Endodermal cell (in vitro differentiated cells): ENCODE measurements around the gene CATSPERD. TPM values are rescaled to one million over a fixed set of nuclear protein-coding genes. Genes with fewer than 3 reads are reported as not detected.

Source experiments
- DNase-seq: peaks from one replicate; pipeline ENCODE4 v3.0.0-alpha.2; 2017
- H3K27ac ChIP-seq: 2 replicates; pipeline ENCODE4 v1.5.1; 2013; ENCODE audit warnings: mild to moderate bottlenecking, low read depth, low read length, moderate library complexity
- H3K27me3 ChIP-seq: 2 replicates; pipeline ENCODE4 v1.6.1; 2013; ENCODE audit warnings: mild to moderate bottlenecking, low read length, moderate library complexity; ENCODE audit not compliant: insufficient read depth, control insufficient read depth, poor library complexity, severe bottlenecking
- H3K36me3 ChIP-seq: 2 replicates; pipeline ENCODE4 v1.7.0; 2013; ENCODE audit warnings: mild to moderate bottlenecking, low read length, moderate library complexity; ENCODE audit not compliant: control insufficient read depth, insufficient read depth
- H3K4me1 ChIP-seq: one replicate; pipeline ENCODE4 v1.7.0; 2013; ENCODE audit warnings: low read length; ENCODE audit not compliant: control insufficient read depth, insufficient read depth
- H3K4me3 ChIP-seq: 2 replicates; pipeline ENCODE4 v1.5.1; 2013; ENCODE audit warnings: mild to moderate bottlenecking, low read length, moderate library complexity
- H3K9ac ChIP-seq: 2 replicates; pipeline ENCODE4 v1.6.1; 2013; ENCODE audit warnings: mild to moderate bottlenecking, low read length, moderate library complexity; ENCODE audit not compliant: poor library complexity, severe bottlenecking; ENCODE audit errors: extremely low read depth
- H3K9me3 ChIP-seq: 2 replicates; pipeline ENCODE4 v1.6.1; 2013; ENCODE audit warnings: mild to moderate bottlenecking, low read length, moderate library complexity; ENCODE audit not compliant: control insufficient read depth
- H3K27ac Mint-ChIP-seq: 2 replicates; pipeline ENCODE4 v1.8.0; 2020; ENCODE audit warnings: mixed read lengths
- H3K27me3 Mint-ChIP-seq: 2 replicates; pipeline ENCODE4 v1.8.0; 2021; ENCODE audit warnings: mild to moderate bottlenecking, mixed read lengths; ENCODE audit not compliant: insufficient read depth
- H3K36me3 Mint-ChIP-seq: 2 replicates; pipeline ENCODE4 v1.8.0; 2020; ENCODE audit warnings: low read depth, mixed read lengths
- H3K4me1 Mint-ChIP-seq: 2 replicates; pipeline ENCODE4 v1.8.0; 2020; ENCODE audit warnings: mixed read lengths
- H3K4me3 Mint-ChIP-seq: 2 replicates; pipeline ENCODE4 v1.8.0; 2020; ENCODE audit warnings: mild to moderate bottlenecking, moderate library complexity, mixed read lengths
- H3K9me3 Mint-ChIP-seq: 2 replicates; pipeline ENCODE4 v1.8.0; 2020; ENCODE audit warnings: mild to moderate bottlenecking, mixed read lengths
- WGBS, 2 experiments: methylation state at CpG; one replicate each; pipeline versions ENCODE4 v1.1.5 to v1.1.7; 2013; ENCODE audit warnings: missing lambda C conversion rate in 2 of 2, mixed read lengths in 1 of 2; ENCODE audit not compliant: insufficient coverage in 1 of 2, insufficient read length in 1 of 2; 5-methylcytosine and 5-hydroxymethylcytosine counted together
- total RNA-seq, 2 donors: library from RNA; stranded (reverse); fragmentation: NEBNext Ultra II Directional in 1 of 2; extraction: Animal tissue kit (Norgen Biotek cat#: 25700) in 1 of 2; gene quantifications; 2 replicates in 1 of 2; 3 replicates in 1 of 2; pipeline ENCODE4 v1.2.1, GENCODE V29; 2021
- TF ChIP-seq, protein P1 (sequence below): fragments of 200-600 bp; sonication (generic); conservative IDR thresholded peaks from 2 replicates; pipeline ENCODE4 v1.5.0; 2021; ENCODE audit warnings: antibody characterized with exemption, mild to moderate bottlenecking

CATSPERD gene
- total RNA-seq, 2 donors from 2014 or later: not detected

DNA sequence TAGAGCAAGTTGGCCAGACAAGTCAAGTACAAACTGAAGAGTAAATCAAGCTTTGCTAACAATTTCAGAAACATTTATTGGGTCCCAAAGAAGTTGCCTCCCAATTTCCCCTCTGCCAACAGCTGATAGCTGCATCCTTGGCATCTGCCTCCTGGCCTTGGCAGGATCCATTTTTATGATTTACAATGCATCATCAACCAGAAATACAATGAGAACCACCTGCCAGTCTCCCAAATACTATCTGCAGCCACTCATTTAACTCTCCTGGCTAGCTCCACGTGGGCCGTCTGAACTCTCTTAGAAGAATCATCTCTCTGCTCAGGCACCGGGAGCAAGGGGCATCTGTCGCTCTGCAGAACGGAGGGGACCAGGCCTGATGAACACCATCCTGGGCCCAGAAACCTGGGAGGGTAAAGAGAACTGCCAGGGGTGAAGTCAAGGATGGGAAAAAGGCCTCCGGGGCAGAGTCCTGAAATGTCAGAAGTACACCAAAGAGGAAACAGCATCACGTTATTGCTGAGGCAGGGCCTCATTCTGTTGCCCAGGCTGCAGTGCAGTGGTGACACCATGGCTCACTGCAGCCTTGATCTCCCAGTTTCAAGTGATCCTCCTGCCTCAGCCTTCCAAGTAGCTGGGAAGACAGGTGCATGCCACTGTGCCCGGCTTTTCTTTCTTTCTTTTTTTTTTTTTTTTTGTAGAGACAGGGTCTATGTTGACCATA lies 3.1 kb upstream of the CATSPERD start:
- no peak for DNase-seq
- 89 to 92% methylated on average over 6 to 8 of the region's 8 CpGs for WGBS, 2 experiments
- no peak overlapping the region for H3K4me3 Mint-ChIP-seq
- Histone ChIP-seq H3K27me3 (no peaks in the 10 kb centered on the region), H3K36me3 (peaks cover 34% of the 10 kb centered on the region), H3K4me1 (peaks cover 3% of the 10 kb centered on the region), H3K27ac (no peak overlapping the region), H3K9ac (no peak overlapping the region), H3K4me3 (no peak overlapping the region), H3K9me3 (no peaks in the 10 kb centered on the region)
- H3K4me1 Mint-ChIP-seq: peaks cover 10% of the 10 kb centered on the region
- H3K27ac Mint-ChIP-seq: peak overlapping the region; percentile 70
- no peaks in the 10 kb centered on the region for H3K9me3 Mint-ChIP-seq
- TF ChIP-seq, protein P1, sequence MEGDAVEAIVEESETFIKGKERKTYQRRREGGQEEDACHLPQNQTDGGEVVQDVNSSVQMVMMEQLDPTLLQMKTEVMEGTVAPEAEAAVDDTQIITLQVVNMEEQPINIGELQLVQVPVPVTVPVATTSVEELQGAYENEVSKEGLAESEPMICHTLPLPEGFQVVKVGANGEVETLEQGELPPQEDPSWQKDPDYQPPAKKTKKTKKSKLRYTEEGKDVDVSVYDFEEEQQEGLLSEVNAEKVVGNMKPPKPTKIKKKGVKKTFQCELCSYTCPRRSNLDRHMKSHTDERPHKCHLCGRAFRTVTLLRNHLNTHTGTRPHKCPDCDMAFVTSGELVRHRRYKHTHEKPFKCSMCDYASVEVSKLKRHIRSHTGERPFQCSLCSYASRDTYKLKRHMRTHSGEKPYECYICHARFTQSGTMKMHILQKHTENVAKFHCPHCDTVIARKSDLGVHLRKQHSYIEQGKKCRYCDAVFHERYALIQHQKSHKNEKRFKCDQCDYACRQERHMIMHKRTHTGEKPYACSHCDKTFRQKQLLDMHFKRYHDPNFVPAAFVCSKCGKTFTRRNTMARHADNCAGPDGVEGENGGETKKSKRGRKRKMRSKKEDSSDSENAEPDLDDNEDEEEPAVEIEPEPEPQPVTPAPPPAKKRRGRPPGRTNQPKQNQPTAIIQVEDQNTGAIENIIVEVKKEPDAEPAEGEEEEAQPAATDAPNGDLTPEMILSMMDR: no peak
- no peaks in the 10 kb centered on the region for H3K27me3 Mint-ChIP-seq
- peaks cover 27% of the 10 kb centered on the region for H3K36me3 Mint-ChIP-seq

DNA sequence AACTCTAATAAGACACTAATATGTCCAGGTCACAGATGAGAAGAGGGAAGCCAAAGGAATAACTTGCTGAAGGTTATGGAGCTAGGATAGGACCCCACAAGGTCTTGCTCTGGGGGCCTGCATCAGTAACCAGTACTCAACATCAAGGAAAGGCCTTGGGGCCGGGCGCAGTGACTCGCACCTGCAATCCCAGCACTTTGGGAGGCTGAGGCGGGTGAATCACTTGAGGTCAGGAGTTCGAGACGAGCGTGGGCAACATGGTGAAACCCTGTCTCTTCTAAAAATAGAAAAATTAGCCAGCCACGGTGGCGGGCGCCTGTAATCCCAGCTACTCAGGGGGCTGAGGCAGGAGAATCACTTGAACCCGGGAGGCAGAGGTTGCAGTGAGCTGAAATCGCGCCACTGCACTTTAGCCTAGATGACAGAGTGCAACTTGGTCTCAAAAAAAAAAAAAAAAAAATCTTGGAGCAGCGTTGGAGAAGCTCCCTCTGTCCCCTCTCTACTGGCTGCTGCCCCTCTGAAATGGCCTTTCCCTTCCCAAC lies 2.3 kb upstream of the CATSPERD start:
- Mint-ChIP-seq H3K27ac (peak overlapping the region; percentile 95), H3K36me3 (peaks cover 21% of the 10 kb centered on the region), H3K27me3 (no peaks in the 10 kb centered on the region), H3K4me3 (peak overlapping the region; percentile 88), H3K9me3 (no peaks in the 10 kb centered on the region), H3K4me1 (peaks cover 10% of the 10 kb centered on the region)
- Histone ChIP-seq H3K27ac (no peak overlapping the region), H3K9ac (peak overlapping the region; percentile 88), H3K9me3 (no peaks in the 10 kb centered on the region), H3K27me3 (no peaks in the 10 kb centered on the region), H3K36me3 (peaks cover 27% of the 10 kb centered on the region), H3K4me3 (peak overlapping the region; percentile 94), H3K4me1 (peaks cover 3% of the 10 kb centered on the region)
- 84 to 95% methylated on average over 7 to 13 of the region's 14 CpGs for WGBS, 2 experiments
- no peak for DNase-seq
- TF ChIP-seq, protein P1: no peak

DNA sequence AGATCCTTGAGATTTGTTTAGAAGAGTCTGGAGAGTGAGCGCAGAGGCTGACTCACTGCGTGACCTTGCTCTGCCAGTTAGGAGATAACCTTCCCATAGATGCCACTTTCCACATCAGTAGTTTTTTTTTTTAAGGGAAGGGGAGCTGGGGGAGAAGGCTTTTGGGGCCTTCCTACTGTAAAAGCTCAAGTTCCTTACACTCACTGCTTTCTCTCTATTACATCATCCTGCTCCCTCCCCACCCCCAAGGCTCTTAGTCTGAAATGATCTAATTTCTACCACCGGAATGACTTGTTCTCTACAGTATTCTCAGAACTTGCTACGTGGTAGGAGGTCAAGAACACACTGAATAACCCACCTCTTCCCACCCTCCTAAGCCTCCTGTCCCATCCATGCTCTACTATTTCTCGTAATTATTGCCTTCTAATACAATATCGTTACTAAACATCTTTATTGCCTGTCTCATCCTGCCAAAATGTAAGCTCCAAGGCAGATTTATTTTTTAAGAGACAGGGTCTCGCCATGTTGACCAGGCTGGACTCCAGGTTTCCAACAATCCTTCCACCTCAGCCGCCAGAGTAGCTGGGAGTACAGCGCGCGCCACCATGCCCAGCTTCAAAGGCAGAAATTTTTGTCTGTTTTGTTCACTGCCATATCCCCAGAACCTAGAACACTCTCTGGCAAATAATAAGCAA lies 1.7 kb upstream of the CATSPERD start:
- Mint-ChIP-seq H3K36me3 (peaks cover 16% of the 10 kb centered on the region), H3K4me3 (peak overlapping the region; percentile 88), H3K4me1 (peaks cover 10% of the 10 kb centered on the region), H3K9me3 (no peaks in the 10 kb centered on the region), H3K27ac (peak overlapping the region; percentile 95), H3K27me3 (no peaks in the 10 kb centered on the region)
- peaks cover 21% of the 10 kb centered on the region for H3K36me3 ChIP-seq
- no peak overlapping the region for H3K27ac ChIP-seq
- no peaks in the 10 kb centered on the region for H3K27me3 ChIP-seq
- peak overlapping the region; percentile 88 for H3K9ac ChIP-seq
- H3K4me3 ChIP-seq: peak overlapping the region; percentile 94
- H3K4me1 ChIP-seq: peaks cover 3% of the 10 kb centered on the region
- TF ChIP-seq, protein P1: no peak
- WGBS, 2 experiments: 15 to 27% methylated on average over 9 to 10 of the region's 11 CpGs
- no peak for DNase-seq
- H3K9me3 ChIP-seq: no peaks in the 10 kb centered on the region
